Stimulated activated CD4-positive, alpha-beta T cell treated with anti-CD3 and anti-CD28 coated beads, Interleukin-12 subunit alpha, Interleukin-12 subunit beta, amount 100 ng/mL, for 4 hours (primary cell): ENCODE measurements around the gene KLHL3.

ENCODE experiments used
- DNase-seq: peaks from one replicate; pipeline ENCODE4 v3.0.0-alpha.2; 2020

The KLHL3 gene

GRCh38 chr5:137705106-137705505 lies 30.8 kb downstream of the KLHL3 start:
- DNase-seq: no peak

- DNase-seq: no peak
These were observed 32.3 kb downstream of the KLHL3 start for GRCh38 chr5:137703565-137703964.

GRCh38 chr5:137700282-137700680 lies 35.6 kb downstream of the KLHL3 start:
- no peak for DNase-seq

- DNase-seq: no peak
These were observed 36.3 kb downstream of the KLHL3 start for GRCh38 chr5:137699336-137700281.

GRCh38 chr5:137696481-137696880 lies 39.4 kb downstream of the KLHL3 start:
- DNase-seq: peak; percentile 23

- DNase-seq: no peak
These were observed 40.0 kb downstream of the KLHL3 start for GRCh38 chr5:137695651-137696428.

- DNase-seq: no peak
These were observed 41.8 kb downstream of the KLHL3 start for GRCh38 chr5:137693951-137694721.

- no peak for DNase-seq
These were observed 42.5 kb downstream of the KLHL3 start for GRCh38 chr5:137693307-137693950.

GRCh38 chr5:137689306-137689705 lies 46.6 kb downstream of the KLHL3 start:
- DNase-seq: no peak

- no peak for DNase-seq
These were observed 47.6 kb downstream of the KLHL3 start for GRCh38 chr5:137688210-137688840.

- DNase-seq: no peak
These were observed 51.1 kb downstream of the KLHL3 start for GRCh38 chr5:137684761-137685160.

GRCh38 chr5:137681191-137681590 lies 54.7 kb downstream of the KLHL3 start:
- DNase-seq: no peak

GRCh38 chr5:137679910-137680309 lies 56.0 kb downstream of the KLHL3 start:
- DNase-seq: no peak

GRCh38 chr5:137679195-137679594 lies 56.7 kb downstream of the KLHL3 start:
- no peak for DNase-seq

- no peak for DNase-seq
These were observed 63.0 kb downstream of the KLHL3 start for GRCh38 chr5:137672881-137673280.

- no peak for DNase-seq
These were observed 63.9 kb downstream of the KLHL3 start for GRCh38 chr5:137672001-137672400.

GRCh38 chr5:137669811-137670210 lies 66.1 kb downstream of the KLHL3 start:
- no peak for DNase-seq

- DNase-seq: no peak
These were observed 67.3 kb downstream of the KLHL3 start for GRCh38 chr5:137668637-137669036.

GRCh38 chr5:137667341-137667740 lies 68.5 kb downstream of the KLHL3 start:
- no peak for DNase-seq

- DNase-seq: no peak
These were observed 69.0 kb downstream of the KLHL3 start for GRCh38 chr5:137666901-137667300.

GRCh38 chr5:137666461-137666850 lies 69.4 kb downstream of the KLHL3 start:
- no peak for DNase-seq
